ENCODE measurements around the gene EXOG. TPM values are rescaled to one million over a fixed set of nuclear protein-coding genes. Genes with fewer than 3 reads are reported as not detected.

The EXOG gene
- total and polyA plus RNA-seq, 2 donors (not counting 1 experiment from before 2014, with no cell fraction given): 8.8 to 36.8 TPM

DNA sequence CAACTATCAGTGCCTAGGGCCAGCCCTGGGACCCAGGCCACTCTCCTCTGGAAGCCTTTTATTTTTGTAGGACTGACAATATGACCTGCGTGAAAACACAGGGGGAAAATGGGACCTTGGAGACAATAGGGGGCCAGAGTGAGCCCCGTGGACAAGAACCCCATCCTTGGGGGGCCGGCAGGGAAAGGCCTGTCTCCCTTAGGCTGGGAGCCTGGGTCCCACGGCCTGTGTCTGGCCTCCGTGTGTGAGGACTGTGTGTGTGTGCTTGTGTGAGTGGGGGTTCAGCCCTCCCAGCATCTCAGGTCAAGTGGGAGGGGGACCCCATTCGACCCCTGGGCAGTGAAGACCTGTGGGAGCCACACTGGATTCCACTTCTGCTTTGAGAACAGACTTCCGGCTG is 53.3 kb downstream of the EXOG start:
- TF ChIP-seq, protein P1, sequence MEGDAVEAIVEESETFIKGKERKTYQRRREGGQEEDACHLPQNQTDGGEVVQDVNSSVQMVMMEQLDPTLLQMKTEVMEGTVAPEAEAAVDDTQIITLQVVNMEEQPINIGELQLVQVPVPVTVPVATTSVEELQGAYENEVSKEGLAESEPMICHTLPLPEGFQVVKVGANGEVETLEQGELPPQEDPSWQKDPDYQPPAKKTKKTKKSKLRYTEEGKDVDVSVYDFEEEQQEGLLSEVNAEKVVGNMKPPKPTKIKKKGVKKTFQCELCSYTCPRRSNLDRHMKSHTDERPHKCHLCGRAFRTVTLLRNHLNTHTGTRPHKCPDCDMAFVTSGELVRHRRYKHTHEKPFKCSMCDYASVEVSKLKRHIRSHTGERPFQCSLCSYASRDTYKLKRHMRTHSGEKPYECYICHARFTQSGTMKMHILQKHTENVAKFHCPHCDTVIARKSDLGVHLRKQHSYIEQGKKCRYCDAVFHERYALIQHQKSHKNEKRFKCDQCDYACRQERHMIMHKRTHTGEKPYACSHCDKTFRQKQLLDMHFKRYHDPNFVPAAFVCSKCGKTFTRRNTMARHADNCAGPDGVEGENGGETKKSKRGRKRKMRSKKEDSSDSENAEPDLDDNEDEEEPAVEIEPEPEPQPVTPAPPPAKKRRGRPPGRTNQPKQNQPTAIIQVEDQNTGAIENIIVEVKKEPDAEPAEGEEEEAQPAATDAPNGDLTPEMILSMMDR (IDR thresholded peaks at IDR 0.05): no peak
- no peak for TF ChIP-seq EZH2 (IDR thresholded peaks at IDR 0.05; ENCODE audit: borderline replicate concordance, insufficient read depth, low read depth, low read length, poor library complexity, severe bottlenecking)
- DNase-seq (no peak), ATAC-seq (ENCODE audit: low read depth) (no peak)
- intact Hi-C loops (cut with micrococcal nuclease): no loop called here
- H3K4me2 ChIP-seq (replicated peaks; ENCODE audit: low read depth, low read length, poor library complexity, severe bottlenecking): no peak overlapping the region
- H3K9me3 ChIP-seq (ENCODE audit: control extremely low read depth in 1 of 3, control insufficient read depth in 2 of 3, insufficient read depth in 1 of 3, low read length in 2 of 3): peaks cover 0 to 9% (median 0%) of the 10 kb centered on the region in 3 donors
- POLR2A ChIA-PET: no interaction called here
- H3K36me3 ChIP-seq (replicated peaks in 1 of 2; ENCODE audit: control extremely low read depth in 1 of 2, control insufficient read depth in 1 of 2, extremely low read depth in 1 of 2, insufficient read depth in 2 of 2, low read length in 1 of 2): no peaks in the 10 kb centered on the region
- WGBS (ENCODE audit: insufficient coverage): 87% methylated on average over 6 of the region's 7 CpGs
- CTCF ChIA-PET: no interaction called here
- H3K27ac Mint-ChIP-seq: no peak overlapping the region
- H2AFZ ChIP-seq (ENCODE audit: insufficient read depth, low read depth, low read length, poor library complexity, severe bottlenecking): no peak overlapping the region
- H4K20me1 ChIP-seq (ENCODE audit: control insufficient read depth, insufficient read depth, low read length, poor library complexity, severe bottlenecking): no peaks in the 10 kb centered on the region
- H3K4me1 Mint-ChIP-seq: no peaks in the 10 kb centered on the region
- H3K27ac ChIP-seq (ENCODE audit: low read length in 2 of 2): no peak overlapping the region
- no peak overlapping the region for H3K4me3 Mint-ChIP-seq
- no peaks in the 10 kb centered on the region for H3K79me2 ChIP-seq (ENCODE audit: control insufficient read depth, insufficient read depth, low read length)
- H3K4me1 ChIP-seq (ENCODE audit: control insufficient read depth in 2 of 2, insufficient read depth in 2 of 2, low read length in 2 of 2): no peaks in the 10 kb centered on the region
- no peaks in the 10 kb centered on the region for H3K27me3 ChIP-seq (replicated peaks in 1 of 4; ENCODE audit: control extremely low read depth in 1 of 4, control insufficient read depth in 3 of 4, insufficient read depth in 4 of 4, low read length in 3 of 4)
- H3K9ac ChIP-seq (ENCODE audit: low read length): no peak overlapping the region
- H3K9me3 Mint-ChIP-seq (ENCODE audit: insufficient read depth): peaks cover 4% of the 10 kb centered on the region
- peaks cover 6% of the 10 kb centered on the region for H3K27me3 Mint-ChIP-seq
- no peak overlapping the region for H3K4me3 ChIP-seq (ENCODE audit: control extremely low read depth in 1 of 5, extremely low read depth in 1 of 5, insufficient read depth in 1 of 5, low read depth in 2 of 5, low read length in 4 of 5)

DNA sequence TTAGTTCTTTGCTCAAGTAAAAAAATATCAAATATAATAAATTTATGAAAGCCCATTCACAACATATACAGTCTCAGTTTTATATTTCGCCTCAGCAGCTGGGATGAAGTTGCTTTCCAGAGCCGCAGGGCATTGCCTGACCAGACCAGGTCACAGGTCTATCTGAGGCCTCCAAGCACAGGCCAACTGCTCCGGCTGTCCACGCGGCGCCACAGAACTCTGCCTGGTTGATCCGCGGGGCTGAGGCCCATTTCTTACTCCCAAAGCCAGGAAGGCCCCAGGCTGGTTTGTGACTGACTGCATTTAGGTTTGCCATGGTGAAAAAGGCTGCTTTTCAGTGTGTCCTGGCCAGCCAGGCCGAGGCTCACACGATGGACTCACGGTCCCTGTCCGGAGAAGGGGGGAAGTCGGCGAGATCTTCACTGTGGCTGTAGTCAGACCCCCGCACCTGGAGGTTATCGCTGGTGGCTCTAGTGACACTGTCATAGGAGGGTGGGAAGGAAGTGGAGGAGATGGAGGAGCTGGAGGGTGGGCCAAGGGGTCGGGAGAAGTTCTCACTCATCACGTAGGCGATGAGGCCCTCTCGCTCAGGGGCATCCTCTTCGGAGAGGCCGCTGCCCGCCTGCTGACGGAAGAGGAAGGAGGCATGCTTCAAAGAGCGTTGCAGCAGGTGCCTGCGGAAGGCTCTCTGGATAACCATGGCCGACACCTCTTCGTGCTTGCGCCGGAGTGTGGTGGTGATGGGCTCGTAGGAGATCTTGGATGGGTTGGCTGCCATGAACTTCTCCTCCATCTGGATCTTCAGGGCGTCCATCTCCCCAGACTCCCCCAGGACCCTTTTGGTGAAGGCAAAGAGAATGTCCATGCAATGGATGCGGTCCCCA is 54.1 kb downstream of the EXOG start:
- Histone ChIP-seq H3K9me3 (ENCODE audit: control extremely low read depth in 1 of 3, control insufficient read depth in 2 of 3, insufficient read depth in 1 of 3, low read length in 2 of 3) (peaks cover 0 to 11% (median 0%) of the 10 kb centered on the region in 3 donors), H3K9ac (ENCODE audit: low read length) (no peak overlapping the region), H3K79me2 (ENCODE audit: control insufficient read depth, insufficient read depth, low read length) (no peaks in the 10 kb centered on the region), H3K4me2 (replicated peaks; ENCODE audit: low read depth, low read length, poor library complexity, severe bottlenecking) (no peak overlapping the region), H3K4me3 (ENCODE audit: control extremely low read depth in 1 of 5, extremely low read depth in 1 of 5, insufficient read depth in 1 of 5, low read depth in 2 of 5, low read length in 4 of 5) (no peak overlapping the region), H3K27ac (ENCODE audit: low read length in 2 of 2) (no peak overlapping the region), H4K20me1 (ENCODE audit: control insufficient read depth, insufficient read depth, low read length, poor library complexity, severe bottlenecking) (no peaks in the 10 kb centered on the region), H3K27me3 (replicated peaks in 1 of 4; ENCODE audit: control extremely low read depth in 1 of 4, control insufficient read depth in 3 of 4, insufficient read depth in 4 of 4, low read length in 3 of 4) (no peaks in the 10 kb centered on the region), H3K4me1 (ENCODE audit: control insufficient read depth in 2 of 2, insufficient read depth in 2 of 2, low read length in 2 of 2) (no peaks in the 10 kb centered on the region), H3K36me3 (replicated peaks in 1 of 2; ENCODE audit: control extremely low read depth in 1 of 2, control insufficient read depth in 1 of 2, extremely low read depth in 1 of 2, insufficient read depth in 2 of 2, low read length in 1 of 2) (no peaks in the 10 kb centered on the region), H2AFZ (ENCODE audit: insufficient read depth, low read depth, low read length, poor library complexity, severe bottlenecking) (no peak overlapping the region)
- no peaks in the 10 kb centered on the region for H3K4me1 Mint-ChIP-seq
- DNase-seq: no peak
- no peak overlapping the region for H3K27ac Mint-ChIP-seq
- intact Hi-C loops (cut with micrococcal nuclease): no loop called here
- CTCF ChIA-PET: interaction anchor here (0.6 kb wide), 1 partner anchor 742 kb away, joined by 7 read pairs; no protein-coding TSS in a partner anchor
- peaks cover 6% of the 10 kb centered on the region for H3K27me3 Mint-ChIP-seq
- H3K9me3 Mint-ChIP-seq (ENCODE audit: insufficient read depth): peaks cover 4% of the 10 kb centered on the region
- no peak for ATAC-seq (ENCODE audit: low read depth)
- 95% methylated on average over 26 of the region's 33 CpGs for WGBS (ENCODE audit: insufficient coverage)
- POLR2A ChIA-PET: no interaction called here
- TF ChIP-seq, protein P1 (IDR thresholded peaks at IDR 0.05): no peak
- no peak for TF ChIP-seq EZH2 (IDR thresholded peaks at IDR 0.05; ENCODE audit: borderline replicate concordance, insufficient read depth, low read depth, low read length, poor library complexity, severe bottlenecking)
- no peak overlapping the region for H3K4me3 Mint-ChIP-seq

All from B cell (primary cell).